ENCODE measurements around the gene LYZL1.
"Not testable (repeated sequence)": the region's sequence is repeated elsewhere in the genome, so short reads cannot be mapped to it uniquely, and the experiment has no call there.

The LYZL1 gene

GRCh38 chr10:29323367-29323766 lies 34.5 kb downstream of the LYZL1 start:
- Mint-ChIP-seq H3K36me3 (ENCODE audit: low read depth) (no peaks in the 10 kb centered on the region), H3K4me1 (ENCODE audit: low read depth) (peaks cover 1% of the 10 kb centered on the region), H3K4me3 (no peak overlapping the region), H3K9me3 (no peaks in the 10 kb centered on the region), H3K27me3 (ENCODE audit: low read depth) (peaks cover 16% of the 10 kb centered on the region), H3K27ac (no peak overlapping the region)

DNA sequence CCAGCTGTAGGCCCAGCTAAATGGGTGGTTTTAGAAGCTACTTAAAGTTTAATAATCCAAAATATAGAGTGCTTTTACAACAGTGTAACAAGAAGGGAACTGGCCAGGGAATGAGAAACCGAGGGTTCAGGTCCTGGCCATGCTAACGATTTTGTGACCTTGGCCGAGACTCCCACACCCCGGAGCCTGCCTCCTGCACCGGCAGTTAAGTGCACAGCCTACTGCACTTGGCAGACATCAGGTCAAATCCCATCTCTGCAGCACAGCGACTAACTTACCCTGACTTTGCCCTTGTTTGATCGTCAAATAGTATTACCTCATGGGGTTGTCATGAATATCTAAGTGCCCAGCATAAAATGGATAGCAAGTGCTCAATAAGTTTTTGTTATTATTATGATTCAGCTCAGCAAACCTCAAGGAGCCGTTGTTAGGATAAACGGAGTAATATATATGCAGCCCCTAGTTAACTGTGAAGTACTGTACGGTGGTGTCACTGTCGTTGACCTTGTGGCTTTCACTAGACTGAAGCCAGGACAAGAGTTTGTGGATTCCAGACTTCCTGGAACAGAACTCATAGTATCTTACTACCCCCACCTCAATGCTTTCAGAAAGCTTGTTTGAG lies 35.5 kb downstream of the LYZL1 start:
- Mint-ChIP-seq H3K4me3 (no peak overlapping the region), H3K27ac (no peak overlapping the region), H3K27me3 (ENCODE audit: low read depth) (peaks cover 12% of the 10 kb centered on the region), H3K36me3 (ENCODE audit: low read depth) (no peaks in the 10 kb centered on the region), H3K9me3 (no peaks in the 10 kb centered on the region), H3K4me1 (ENCODE audit: low read depth) (no peaks in the 10 kb centered on the region)

DNA sequence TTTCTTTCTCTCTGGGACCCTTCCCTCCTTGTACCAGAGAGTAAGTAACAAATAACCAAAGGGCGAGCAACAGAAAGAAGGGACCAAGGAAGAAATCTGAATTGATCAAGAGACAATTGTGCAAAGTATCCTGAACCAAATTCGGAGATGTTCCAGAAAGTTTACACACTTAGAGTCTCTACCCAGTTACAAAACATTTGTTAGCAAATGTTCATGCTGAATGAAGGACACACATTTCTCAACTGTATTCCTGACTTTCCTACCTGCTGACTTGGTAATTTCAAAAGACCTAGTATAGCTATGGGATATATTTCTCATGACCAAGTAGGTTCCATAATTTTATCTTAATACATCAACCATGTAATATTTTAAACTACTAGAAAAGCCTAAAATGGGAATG lies 37.4 kb downstream of the LYZL1 start:
- H3K9me3 Mint-ChIP-seq, result no peaks in the 10 kb centered on the region
- no peak overlapping the region for H3K4me3 Mint-ChIP-seq
- no peaks in the 10 kb centered on the region for H3K36me3 Mint-ChIP-seq (ENCODE audit: low read depth)
- H3K4me1 Mint-ChIP-seq (ENCODE audit: low read depth), result no peaks in the 10 kb centered on the region
- H3K27me3 Mint-ChIP-seq (ENCODE audit: low read depth), result peaks cover 5% of the 10 kb centered on the region
- no peak overlapping the region for H3K27ac Mint-ChIP-seq

DNA sequence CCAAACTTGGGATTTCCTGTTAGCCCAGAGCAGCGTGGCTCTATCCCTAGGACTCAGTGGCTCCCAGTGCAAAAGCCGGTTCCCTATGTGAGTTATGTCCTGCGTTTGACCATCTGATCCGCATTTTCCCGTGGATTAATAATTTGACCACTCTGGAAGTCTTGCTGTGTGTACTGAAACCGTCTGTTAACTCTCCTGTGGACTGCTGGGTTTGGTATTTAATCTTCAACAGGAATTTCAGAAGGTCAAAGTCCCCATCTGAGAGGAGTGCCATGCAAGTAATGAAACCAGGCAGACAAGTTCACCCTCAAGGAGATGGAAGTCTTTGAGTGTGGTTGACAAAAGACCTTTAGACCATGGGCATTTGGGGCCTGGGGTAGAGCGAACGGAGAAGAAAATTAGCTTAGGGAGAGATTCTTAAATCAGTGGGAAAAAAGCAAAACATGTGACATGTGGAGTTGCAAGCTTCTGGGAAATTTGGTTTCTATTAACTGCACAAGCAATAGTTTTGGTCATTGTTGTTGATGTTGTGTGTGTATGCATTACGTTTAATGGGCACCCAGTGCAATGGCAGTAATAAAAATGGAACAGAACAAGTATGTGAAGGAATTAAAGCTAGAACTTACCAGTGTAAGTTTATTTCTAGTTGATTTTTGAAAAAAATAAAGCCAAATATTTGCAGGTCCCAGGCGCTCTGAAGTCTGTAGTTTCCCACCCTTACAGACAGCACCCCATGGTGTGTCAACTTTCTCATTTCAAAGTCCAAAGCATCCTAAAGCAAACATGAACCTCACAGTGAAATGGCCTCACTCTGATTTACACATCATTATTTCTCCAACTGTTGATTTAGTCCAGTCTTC lies 38.2 kb downstream of the LYZL1 start:
- Mint-ChIP-seq H3K27me3 (ENCODE audit: low read depth) (no peaks in the 10 kb centered on the region), H3K36me3 (ENCODE audit: low read depth) (no peaks in the 10 kb centered on the region), H3K4me3 (no peak overlapping the region), H3K4me1 (ENCODE audit: low read depth) (no peaks in the 10 kb centered on the region), H3K9me3 (no peaks in the 10 kb centered on the region), H3K27ac (no peak overlapping the region)

DNA sequence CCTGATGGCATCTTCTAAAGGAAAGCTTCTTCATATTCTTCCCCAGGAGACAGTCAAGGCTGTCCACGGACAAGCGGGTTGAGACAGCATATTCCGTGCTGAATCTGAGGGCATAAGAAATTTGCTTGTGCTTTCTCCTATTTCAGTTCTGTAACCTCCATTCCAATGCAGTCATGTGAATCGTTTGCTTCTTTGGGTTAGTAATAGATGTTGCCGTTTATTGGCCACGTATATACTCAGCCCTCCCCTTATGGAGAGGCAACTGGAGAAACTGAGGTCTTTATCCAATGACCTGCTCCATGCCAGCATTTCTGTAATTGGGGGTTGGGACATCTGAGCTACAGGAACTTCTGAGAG lies 38.9 kb downstream of the LYZL1 start:
- Mint-ChIP-seq H3K4me1 (ENCODE audit: low read depth) (no peaks in the 10 kb centered on the region), H3K27me3 (ENCODE audit: low read depth) (no peaks in the 10 kb centered on the region), H3K36me3 (ENCODE audit: low read depth) (no peaks in the 10 kb centered on the region), H3K4me3 (no peak overlapping the region), H3K9me3 (no peaks in the 10 kb centered on the region), H3K27ac (no peak overlapping the region)

DNA sequence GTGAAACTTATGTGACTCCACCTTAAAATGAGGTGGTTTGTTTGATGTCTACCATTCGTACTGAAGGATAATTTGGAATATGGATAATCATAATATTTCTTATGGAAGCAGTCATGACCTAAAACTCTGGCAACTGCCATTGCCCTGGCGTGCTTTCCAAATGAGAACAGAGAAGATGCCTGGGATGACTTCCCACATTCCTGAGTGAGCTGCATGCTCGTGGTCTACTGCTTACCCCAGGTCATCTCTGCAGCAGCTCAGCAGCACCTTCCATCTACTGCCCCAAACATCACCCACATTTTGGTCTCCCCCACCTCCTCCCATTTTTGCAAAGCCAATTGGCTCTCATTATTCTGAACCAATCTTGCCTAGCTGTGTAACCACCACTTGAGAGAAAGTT lies 40.1 kb downstream of the LYZL1 start:
- Mint-ChIP-seq H3K4me3 (no peak overlapping the region), H3K27me3 (ENCODE audit: low read depth) (no peaks in the 10 kb centered on the region), H3K36me3 (ENCODE audit: low read depth) (no peaks in the 10 kb centered on the region)

GRCh38 chr10:29329420-29329819 lies 40.5 kb downstream of the LYZL1 start:
- Mint-ChIP-seq H3K27ac (no peak overlapping the region), H3K4me1 (ENCODE audit: low read depth) (no peaks in the 10 kb centered on the region), H3K9me3 (no peaks in the 10 kb centered on the region), H3K36me3 (ENCODE audit: low read depth) (no peaks in the 10 kb centered on the region), H3K4me3 (no peak overlapping the region), H3K27me3 (ENCODE audit: low read depth) (no peaks in the 10 kb centered on the region)

More for the DNA sequence above, 40.1 kb downstream of the LYZL1 start:
- H3K27ac Mint-ChIP-seq, result no peak overlapping the region
- H3K4me1 Mint-ChIP-seq (ENCODE audit: low read depth), result no peaks in the 10 kb centered on the region
- no peaks in the 10 kb centered on the region for H3K9me3 Mint-ChIP-seq

DNA sequence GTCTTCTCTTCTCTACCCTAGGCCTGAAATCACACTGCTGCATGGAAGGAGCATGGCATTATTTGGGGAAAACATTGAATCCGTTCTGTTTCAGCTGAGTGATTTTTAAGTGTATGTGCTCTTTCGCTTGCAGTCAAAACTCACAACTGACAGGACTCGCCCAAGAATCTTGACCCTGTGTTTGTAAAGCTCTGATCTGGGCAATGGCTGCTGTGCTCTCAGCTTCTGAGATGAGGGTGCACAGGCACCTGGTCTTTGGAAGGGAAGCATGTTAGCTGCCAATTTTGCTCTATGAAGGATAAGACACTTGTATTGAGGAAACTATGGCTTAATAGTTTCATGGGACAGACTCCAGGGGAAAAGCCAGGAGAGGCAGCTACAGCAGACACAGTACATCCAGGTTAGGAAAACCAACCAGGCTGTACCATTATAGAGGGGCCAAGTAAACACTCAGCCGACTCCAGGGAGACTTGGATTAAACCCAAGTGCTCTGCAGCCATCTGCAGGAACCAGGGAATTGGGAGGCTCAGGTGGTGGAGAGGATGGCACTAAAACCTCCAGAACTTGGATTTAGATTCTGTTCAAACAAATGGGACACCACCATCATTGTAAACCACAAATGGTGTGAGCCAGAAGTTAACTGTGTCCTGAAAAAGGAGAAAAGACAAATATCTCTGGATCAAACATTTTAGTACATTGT lies 43.3 kb downstream of the LYZL1 start:
- Mint-ChIP-seq H3K4me1 (ENCODE audit: low read depth) (no peaks in the 10 kb centered on the region), H3K27me3 (ENCODE audit: low read depth) (no peaks in the 10 kb centered on the region), H3K4me3 (no peak overlapping the region), H3K36me3 (ENCODE audit: low read depth) (no peaks in the 10 kb centered on the region), H3K9me3 (peaks cover 4% of the 10 kb centered on the region), H3K27ac (no peak overlapping the region)

DNA sequence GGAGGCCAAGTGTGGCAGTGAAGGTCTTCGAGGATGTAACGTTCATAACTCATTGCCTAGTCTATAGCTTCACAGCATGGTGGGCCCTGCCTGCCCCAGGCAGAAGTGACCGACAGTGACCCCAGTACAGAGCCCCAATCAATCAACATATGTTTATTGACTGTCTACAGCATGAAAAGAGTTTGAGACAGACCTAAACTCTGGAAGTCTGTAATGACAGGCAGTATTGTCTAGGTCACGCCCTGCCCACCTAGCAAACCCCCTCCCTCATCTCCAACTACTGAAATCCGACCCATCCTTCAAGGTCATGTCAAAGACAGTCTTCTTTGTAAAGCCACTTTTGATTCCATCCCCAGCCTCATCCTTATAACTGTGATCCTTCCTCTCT lies 43.9 kb downstream of the LYZL1 start:
- Mint-ChIP-seq H3K27ac (no peak overlapping the region), H3K36me3 (ENCODE audit: low read depth) (no peaks in the 10 kb centered on the region), H3K4me1 (ENCODE audit: low read depth) (no peaks in the 10 kb centered on the region), H3K9me3 (peaks cover 4% of the 10 kb centered on the region), H3K4me3 (no peak overlapping the region), H3K27me3 (ENCODE audit: low read depth) (no peaks in the 10 kb centered on the region)

- H3K4me1 Mint-ChIP-seq (ENCODE audit: low read depth); H3K27me3 Mint-ChIP-seq (ENCODE audit: low read depth); H3K27ac Mint-ChIP-seq; H3K36me3 Mint-ChIP-seq (ENCODE audit: low read depth); H3K4me3 Mint-ChIP-seq: not testable (repeated sequence)
- H3K9me3 Mint-ChIP-seq, result peaks cover 11% of the 10 kb centered on the region
These were observed 48.7 kb downstream of the LYZL1 start for GRCh38 chr10:29337526-29337925.

DNA sequence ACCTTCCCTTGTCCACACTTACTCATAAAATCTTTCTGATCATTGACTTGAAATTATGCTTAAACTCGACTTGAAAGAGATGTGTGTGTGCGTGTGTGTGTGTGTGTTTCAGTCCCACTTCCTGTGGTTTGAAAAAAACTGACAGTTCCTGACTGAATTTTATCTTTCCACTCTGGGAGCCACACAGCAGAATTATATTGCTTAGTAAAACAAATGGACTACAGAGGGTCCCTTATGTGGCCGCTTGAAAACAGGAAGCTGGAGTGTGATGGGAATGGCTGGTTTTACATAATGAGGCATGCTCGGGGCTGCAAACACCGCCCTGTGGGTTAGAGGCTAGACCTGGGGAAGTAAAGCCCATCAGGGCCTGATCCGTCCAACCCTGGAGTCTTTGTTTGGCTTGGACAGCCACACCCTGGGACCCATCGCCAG lies 54.8 kb downstream of the LYZL1 start:
- Mint-ChIP-seq H3K27me3 (ENCODE audit: low read depth) (peaks cover 6% of the 10 kb centered on the region), H3K27ac (no peak overlapping the region), H3K4me3 (no peak overlapping the region), H3K9me3 (peaks cover 11% of the 10 kb centered on the region), H3K36me3 (ENCODE audit: low read depth) (no peaks in the 10 kb centered on the region), H3K4me1 (ENCODE audit: low read depth) (peaks cover 1% of the 10 kb centered on the region)

DNA sequence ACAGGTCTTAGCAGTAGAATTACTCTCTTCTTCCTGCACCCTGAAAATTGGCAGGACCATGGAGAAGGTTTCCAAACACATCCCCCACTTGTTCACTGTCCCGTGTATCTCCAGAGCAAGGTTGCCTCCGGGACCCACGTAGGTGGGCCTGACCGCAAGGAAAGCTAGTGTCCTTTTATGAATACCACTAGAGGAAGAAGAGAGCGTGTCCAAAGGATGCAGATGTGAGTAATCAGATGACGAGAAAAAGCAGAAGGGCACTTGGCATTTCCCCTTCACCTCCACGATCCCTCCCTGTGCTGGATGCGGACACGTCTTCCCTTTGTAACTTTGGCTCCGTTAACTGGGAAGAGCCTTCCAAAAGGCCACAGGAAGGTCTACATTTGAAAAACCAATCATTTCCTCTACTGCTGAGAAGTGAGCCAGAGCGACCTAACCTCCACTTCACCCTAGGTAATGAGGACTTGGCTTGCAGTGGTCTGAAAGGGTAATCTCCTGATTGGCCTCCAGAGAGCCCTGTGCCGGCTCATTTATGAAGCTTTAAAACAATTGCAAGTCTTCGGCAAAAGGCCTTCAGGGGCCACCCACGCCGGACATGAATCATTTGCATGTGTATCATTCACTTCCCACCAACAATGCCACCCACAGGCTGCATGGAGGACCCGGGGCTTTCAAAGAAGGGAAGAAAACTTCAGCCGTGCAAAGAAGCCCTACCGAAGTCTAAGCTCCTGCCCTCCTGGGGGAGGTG lies 55.4 kb downstream of the LYZL1 start:
- Mint-ChIP-seq H3K4me3 (no peak overlapping the region), H3K36me3 (ENCODE audit: low read depth) (no peaks in the 10 kb centered on the region), H3K27ac (no peak overlapping the region), H3K9me3 (peaks cover 11% of the 10 kb centered on the region), H3K27me3 (ENCODE audit: low read depth) (peaks cover 6% of the 10 kb centered on the region), H3K4me1 (ENCODE audit: low read depth) (peaks cover 1% of the 10 kb centered on the region)

GRCh38 chr10:29345144-29345909 lies 56.5 kb downstream of the LYZL1 start:
- Mint-ChIP-seq H3K9me3 (peaks cover 8% of the 10 kb centered on the region), H3K27ac (no peak overlapping the region), H3K36me3 (ENCODE audit: low read depth) (no peaks in the 10 kb centered on the region), H3K4me1 (ENCODE audit: low read depth) (peaks cover 1% of the 10 kb centered on the region), H3K27me3 (ENCODE audit: low read depth) (peaks cover 1% of the 10 kb centered on the region), H3K4me3 (no peak overlapping the region)

DNA sequence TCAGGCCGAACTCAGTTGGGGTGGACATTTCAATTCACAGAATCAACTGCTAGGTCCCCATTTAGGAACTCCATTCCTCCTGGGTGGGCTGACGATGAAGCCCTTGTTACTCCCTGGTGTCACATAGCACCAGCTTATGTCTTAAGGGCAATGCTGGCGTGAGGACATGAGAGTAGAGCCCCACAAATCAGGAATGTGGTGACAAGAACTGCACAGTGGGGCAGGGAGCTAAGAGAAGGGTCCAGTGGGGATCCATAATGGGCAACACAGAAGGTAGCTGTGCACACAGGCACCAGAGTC lies 57.0 kb downstream of the LYZL1 start:
- Mint-ChIP-seq H3K27me3 (ENCODE audit: low read depth) (peaks cover 4% of the 10 kb centered on the region), H3K27ac (no peak overlapping the region), H3K36me3 (ENCODE audit: low read depth) (no peaks in the 10 kb centered on the region), H3K4me3 (no peak overlapping the region), H3K9me3 (peaks cover 6% of the 10 kb centered on the region), H3K4me1 (ENCODE audit: low read depth) (peaks cover 1% of the 10 kb centered on the region)

Measured in T-helper 1 cell treated with Interleukin-12 subunit alpha and Interleukin-12 subunit beta and Interleukin-4 antibody, amounts not matched to agents 30 μg/mL and 1 μg/mL, for 36 hours (primary cell).